Effector memory CD4-positive, alpha-beta T cell (primary cell): ENCODE data around the gene USP4.
A peak's percentile ranks its signal among the peaks of the same experiment; 100 is the strongest.

Experiments used
- DNase-seq, 3 donors: peaks; one replicate each; pipeline ENCODE4 v3.0.0-alpha.2; 2020
- H3K27ac ChIP-seq: 2 replicates; pipeline ENCODE4 v1.7.0; 2013; ENCODE audit warnings: mild to moderate bottlenecking, low read length, moderate library complexity; ENCODE audit not compliant: insufficient read depth, poor library complexity, severe bottlenecking
- H3K27me3 ChIP-seq: replicated peaks from 2 replicates; pipeline ENCODE4 v1.7.0; 2013; ENCODE audit warnings: mild to moderate bottlenecking, low read length; ENCODE audit not compliant: insufficient read depth, control insufficient read depth, poor library complexity, severe bottlenecking
- H3K36me3 ChIP-seq: 2 replicates; pipeline ENCODE4 v1.7.0; 2013; ENCODE audit warnings: mild to moderate bottlenecking, low read length, moderate library complexity; ENCODE audit not compliant: control insufficient read depth, insufficient read depth
- H3K4me1 ChIP-seq: 2 replicates; pipeline ENCODE4 v1.7.0; 2013; ENCODE audit warnings: low read length, mild to moderate bottlenecking; ENCODE audit not compliant: control insufficient read depth, insufficient read depth, poor library complexity, severe bottlenecking
- H3K4me3 ChIP-seq: 2 replicates; pipeline ENCODE4 v1.7.0; 2013; ENCODE audit warnings: low read length, low read depth, mild to moderate bottlenecking; ENCODE audit not compliant: insufficient read depth, poor library complexity, severe bottlenecking
- H3K9me3 ChIP-seq: 2 replicates; pipeline ENCODE4 v1.7.0; 2013; ENCODE audit warnings: mild to moderate bottlenecking, low read length, moderate library complexity; ENCODE audit not compliant: control insufficient read depth
- total RNA-seq, 3 donors: gene quantifications; one replicate each; lab custom pipeline; 2026; lab: John Stamatoyannopoulos, UW

USP4 gene
- 72.6 to 108 (median 87.6) reads per million in 3 donors for total RNA-seq

DNA sequence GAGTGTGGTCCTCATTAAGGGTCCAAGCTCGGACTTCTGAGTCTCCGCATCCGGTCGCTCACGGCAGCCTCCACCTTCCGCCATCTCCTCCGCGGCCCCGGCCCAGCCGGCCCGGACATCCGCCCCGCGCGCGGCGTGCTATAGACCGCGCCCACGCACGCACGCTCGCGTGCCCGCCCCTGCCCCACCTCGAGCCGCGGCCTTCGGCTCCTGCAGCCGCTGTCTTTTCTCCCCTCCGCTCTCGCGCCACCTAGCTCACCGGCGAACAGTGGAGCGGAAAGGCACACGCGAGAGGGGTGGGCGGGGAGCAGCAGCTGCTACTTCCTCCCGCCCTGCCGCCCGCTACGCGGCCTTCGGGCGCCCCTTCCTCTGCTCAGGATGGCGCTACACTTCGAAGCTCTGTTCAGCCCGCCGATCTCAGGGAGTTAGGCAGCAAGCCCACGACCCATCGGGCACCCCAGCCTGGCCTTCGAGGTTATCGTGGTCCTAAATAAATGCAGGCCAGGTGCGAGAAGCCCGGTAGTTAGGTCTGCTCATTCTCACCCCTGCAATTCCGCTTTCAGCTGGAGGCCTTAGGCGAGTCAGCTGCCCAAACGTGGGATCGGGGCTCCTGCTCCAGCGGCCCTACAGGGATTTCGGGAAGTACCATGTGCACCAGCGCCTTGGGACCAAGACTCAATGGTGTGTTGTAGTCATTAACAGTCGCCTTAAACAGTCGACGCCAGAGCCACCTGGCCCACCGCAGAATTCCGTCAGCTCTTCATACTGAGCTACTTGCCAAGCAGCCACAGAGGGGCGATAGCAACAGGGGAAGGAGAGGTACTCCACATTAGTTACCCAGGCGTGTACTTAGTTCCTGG lies at the start of gene USP4:
TSS of gene USP4 (minus strand) at position 113 of the 860 bp plus-strand sequence. CDS start at position 84, 29 bp downstream.
- Histone ChIP-seq H3K4me3 (peak within 1 kb of the TSS; percentile 78), H3K36me3 (peaks cover 13% of the 10 kb centered on the region), H3K27me3 (no peaks in the 10 kb centered on the region), H3K27ac (peak within 1 kb of the TSS; percentile 94), H3K4me1 (peaks cover 28% of the 10 kb centered on the region), H3K9me3 (no peaks in the 10 kb centered on the region)
- peak; percentile 81 to 85 (median 84) for DNase-seq

- no peak for DNase-seq
- no peak overlapping the region for H3K27ac ChIP-seq
- H3K27me3 ChIP-seq, result no peaks in the 10 kb centered on the region
- peaks cover 9% of the 10 kb centered on the region for H3K4me1 ChIP-seq
- H3K4me3 ChIP-seq, result no peak overlapping the region
- no peaks in the 10 kb centered on the region for H3K9me3 ChIP-seq
- peaks cover 4% of the 10 kb centered on the region for H3K36me3 ChIP-seq
Measured at GRCh38 chr3:49389297-49389696, 49.4 kb upstream of the USP4 start.

DNA sequence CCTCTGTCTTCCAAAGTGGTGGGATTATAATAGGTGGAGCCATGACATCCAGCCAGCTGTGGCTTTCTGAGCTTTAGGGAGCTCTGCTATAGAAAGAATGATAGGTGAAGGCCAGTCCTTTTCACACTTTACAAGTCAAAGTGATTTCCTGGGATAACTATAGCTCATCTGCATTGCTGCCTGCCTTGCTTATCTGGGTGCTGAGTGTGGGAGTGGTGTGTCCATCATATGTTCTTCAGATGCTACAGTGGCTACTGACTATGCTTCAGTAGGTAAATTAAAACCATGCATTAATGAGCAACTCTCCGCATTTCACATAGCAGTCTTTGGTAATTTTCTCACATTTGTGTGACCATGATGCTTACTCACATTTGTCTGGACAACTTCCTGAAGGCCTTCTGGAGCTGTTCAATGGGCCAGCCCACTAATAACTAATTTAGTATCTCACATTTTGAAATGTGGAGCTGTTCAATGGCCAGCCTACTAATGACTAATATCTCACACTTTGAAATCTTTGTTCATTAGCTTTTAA lies 48.5 kb upstream of the USP4 start:
- H3K36me3 ChIP-seq, result peaks cover 4% of the 10 kb centered on the region
- peaks cover 9% of the 10 kb centered on the region for H3K4me1 ChIP-seq
- no peak overlapping the region for H3K4me3 ChIP-seq
- no peak for DNase-seq
- H3K9me3 ChIP-seq, result no peaks in the 10 kb centered on the region
- H3K27me3 ChIP-seq, result no peaks in the 10 kb centered on the region
- no peak overlapping the region for H3K27ac ChIP-seq

DNA sequence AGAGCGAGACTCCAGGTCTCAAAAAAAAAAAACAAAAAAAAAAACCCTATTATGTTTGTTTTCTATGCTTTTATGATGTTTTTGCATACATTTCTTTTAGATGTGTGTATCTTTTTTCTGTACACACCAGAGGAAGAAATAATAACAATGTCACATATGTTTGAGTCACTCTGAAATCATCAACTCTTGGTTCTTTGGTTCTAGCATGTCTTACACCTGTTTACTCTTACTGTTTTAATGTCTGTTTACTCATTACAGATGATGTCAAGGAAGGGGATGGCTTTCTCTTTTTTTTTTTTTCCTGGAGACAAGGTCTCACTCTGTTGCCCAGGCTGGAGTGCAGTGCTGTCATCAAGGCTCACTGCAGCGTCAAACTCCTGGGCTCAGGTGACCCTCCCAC lies 47.9 kb upstream of the USP4 start:
- no peak for DNase-seq
- Histone ChIP-seq H3K27ac (no peak overlapping the region), H3K4me1 (peaks cover 9% of the 10 kb centered on the region), H3K4me3 (no peak overlapping the region), H3K36me3 (peaks cover 4% of the 10 kb centered on the region), H3K27me3 (no peaks in the 10 kb centered on the region), H3K9me3 (no peaks in the 10 kb centered on the region)

GRCh38 chr3:49386056-49386756 lies 46.4 kb upstream of the USP4 start:
- Histone ChIP-seq H3K4me3 (no peak overlapping the region), H3K27ac (no peak overlapping the region), H3K9me3 (no peaks in the 10 kb centered on the region), H3K27me3 (no peaks in the 10 kb centered on the region), H3K36me3 (peaks cover 4% of the 10 kb centered on the region), H3K4me1 (peaks cover 9% of the 10 kb centered on the region)
- DNase-seq, result no peak

- H3K27ac ChIP-seq, result no peak overlapping the region
- H3K36me3 ChIP-seq, result peaks cover 4% of the 10 kb centered on the region
- no peaks in the 10 kb centered on the region for H3K27me3 ChIP-seq
- no peak overlapping the region for H3K4me3 ChIP-seq
- no peak for DNase-seq
- no peaks in the 10 kb centered on the region for H3K9me3 ChIP-seq
- H3K4me1 ChIP-seq, result peaks cover 9% of the 10 kb centered on the region
Measured at GRCh38 chr3:49385617-49386016, 45.8 kb upstream of the USP4 start.

DNA sequence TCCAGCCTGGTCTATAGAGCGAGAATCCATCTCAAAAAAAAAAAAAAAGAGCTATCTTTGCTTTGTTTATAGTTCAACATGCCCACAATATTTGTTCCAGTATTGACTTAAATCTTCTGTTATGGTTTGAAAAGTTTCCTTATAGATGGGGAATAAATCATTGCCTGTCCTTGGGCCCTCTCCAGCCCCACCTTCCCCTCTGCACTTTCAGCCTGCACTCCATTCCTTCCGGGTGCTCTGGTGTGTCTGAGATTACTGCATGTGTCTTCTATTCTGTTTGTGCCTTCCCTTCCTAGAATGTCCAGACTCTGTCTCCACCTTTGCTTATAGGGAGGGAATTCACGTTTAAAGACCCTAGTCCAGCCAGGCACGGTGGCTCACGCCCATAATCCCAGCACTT lies 43.5 kb upstream of the USP4 start:
- Histone ChIP-seq H3K4me3 (no peak overlapping the region), H3K27ac (no peak overlapping the region), H3K9me3 (no peaks in the 10 kb centered on the region), H3K36me3 (no peaks in the 10 kb centered on the region), H3K27me3 (no peaks in the 10 kb centered on the region), H3K4me1 (peaks cover 9% of the 10 kb centered on the region)
- DNase-seq, result no peak

GRCh38 chr3:49378249-49378895 lies 38.5 kb upstream of the USP4 start:
- no peak overlapping the region for H3K27ac ChIP-seq
- no peaks in the 10 kb centered on the region for H3K27me3 ChIP-seq
- H3K4me3 ChIP-seq, result no peak overlapping the region
- H3K36me3 ChIP-seq, result peaks cover 25% of the 10 kb centered on the region
- no peaks in the 10 kb centered on the region for H3K4me1 ChIP-seq
- H3K9me3 ChIP-seq, result no peaks in the 10 kb centered on the region
- no peak for DNase-seq

GRCh38 chr3:49377483-49377882 lies 37.6 kb upstream of the USP4 start:
- Histone ChIP-seq H3K4me1 (no peaks in the 10 kb centered on the region), H3K4me3 (no peak overlapping the region), H3K9me3 (no peaks in the 10 kb centered on the region), H3K36me3 (peaks cover 34% of the 10 kb centered on the region), H3K27ac (peak overlapping the region; percentile 22), H3K27me3 (no peaks in the 10 kb centered on the region)
- DNase-seq, result peak in 2 of 3 donors; percentile 8 to 40
